OCI-LY3 (cell line): ENCODE results near the gene CLDN1.

Experiments
- H2AFZ ChIP-seq: fragments of 200-600, 300-600 bp; shearing (Covaris generic); 2 replicates; pipeline ENCODE4 v1.6.0; 2014; ENCODE audit warnings: antibody characterized with exemption, low read depth, low read length
- H3K27ac ChIP-seq: fragments of 200-600, 300-600 bp; sonication (generic); 2 replicates; pipeline ENCODE4 v1.5.1; 2014; ENCODE audit warnings: mild to moderate bottlenecking, low read length, moderate library complexity, mixed read lengths
- H3K27me3 ChIP-seq: fragments of 200-600, 300-600 bp; sonication (generic); 2 replicates; pipeline ENCODE4 v1.6.1; 2014; ENCODE audit warnings: low read depth, low read length, mixed read lengths
- H3K36me3 ChIP-seq: fragments of 200-600, 300-600 bp; sonication (generic); replicated peaks from 2 replicates; pipeline ENCODE3; 2014; ENCODE audit warnings: low read depth, low read length, mixed read lengths
- H3K4me1 ChIP-seq: fragments of 300-600, 200-600 bp; sonication (generic); 2 replicates; pipeline ENCODE4 v1.6.1; 2014; ENCODE audit warnings: low read length, mixed read lengths
- H3K4me2 ChIP-seq: fragments of 200-600, 300-600 bp; sonication (generic); 2 replicates; pipeline ENCODE4 v1.6.1; 2014; ENCODE audit warnings: low read length, mixed read lengths
- H3K4me3 ChIP-seq: fragments of 300-600, 200-600 bp; sonication (generic); 2 replicates; pipeline ENCODE4 v1.5.1; 2014; ENCODE audit warnings: antibody characterized with exemption, mild to moderate bottlenecking, low read length, moderate library complexity
- H3K79me2 ChIP-seq: fragments of 300-600, 200-600 bp; shearing (Covaris generic); 2 replicates; pipeline ENCODE4 v1.6.1; 2014; ENCODE audit warnings: mild to moderate bottlenecking, low read length, mixed read lengths
- H3K9ac ChIP-seq: fragments of 300-600, 200-600 bp; shearing (Covaris generic); 2 replicates; pipeline ENCODE4 v1.6.0; 2014; ENCODE audit warnings: mild to moderate bottlenecking, low read length, moderate library complexity
- H3K9me3 ChIP-seq: fragments of 200-600, 300-600 bp; shearing (Covaris generic); 2 replicates; pipeline ENCODE4 v1.6.1; 2014; ENCODE audit warnings: low read length, mixed read lengths; ENCODE audit not compliant: insufficient read depth
- H4K20me1 ChIP-seq: fragments of 200-600, 300-600 bp; sonication (generic); 2 replicates; pipeline ENCODE4 v1.6.1; 2016; ENCODE audit warnings: low read length, mixed read lengths; ENCODE audit not compliant: insufficient read depth
- EZH2phosphoT487 ChIP-seq: fragments of 200-600 bp; shearing (Covaris generic); IDR thresholded peaks from 2 replicates; pipeline ENCODE4 v1.6.1; 2018; ENCODE audit warnings: antibody characterized with exemption, mixed run types, low read depth
- TF ChIP-seq, protein P1 (sequence below): fragments of 200-600, 300-600 bp; sonication (generic); IDR thresholded peaks from 2 replicates; pipeline ENCODE4 v1.5.1; 2014; ENCODE audit warnings: antibody characterized with exemption, low read length, low read depth

The CLDN1 gene

GRCh38 chr3:190368881-190369280 is 46.6 kb upstream of the CLDN1 start:
- H3K79me2 ChIP-seq: no peaks in the 10 kb centered on the region
- TF ChIP-seq, protein P1, sequence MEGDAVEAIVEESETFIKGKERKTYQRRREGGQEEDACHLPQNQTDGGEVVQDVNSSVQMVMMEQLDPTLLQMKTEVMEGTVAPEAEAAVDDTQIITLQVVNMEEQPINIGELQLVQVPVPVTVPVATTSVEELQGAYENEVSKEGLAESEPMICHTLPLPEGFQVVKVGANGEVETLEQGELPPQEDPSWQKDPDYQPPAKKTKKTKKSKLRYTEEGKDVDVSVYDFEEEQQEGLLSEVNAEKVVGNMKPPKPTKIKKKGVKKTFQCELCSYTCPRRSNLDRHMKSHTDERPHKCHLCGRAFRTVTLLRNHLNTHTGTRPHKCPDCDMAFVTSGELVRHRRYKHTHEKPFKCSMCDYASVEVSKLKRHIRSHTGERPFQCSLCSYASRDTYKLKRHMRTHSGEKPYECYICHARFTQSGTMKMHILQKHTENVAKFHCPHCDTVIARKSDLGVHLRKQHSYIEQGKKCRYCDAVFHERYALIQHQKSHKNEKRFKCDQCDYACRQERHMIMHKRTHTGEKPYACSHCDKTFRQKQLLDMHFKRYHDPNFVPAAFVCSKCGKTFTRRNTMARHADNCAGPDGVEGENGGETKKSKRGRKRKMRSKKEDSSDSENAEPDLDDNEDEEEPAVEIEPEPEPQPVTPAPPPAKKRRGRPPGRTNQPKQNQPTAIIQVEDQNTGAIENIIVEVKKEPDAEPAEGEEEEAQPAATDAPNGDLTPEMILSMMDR: no peak
- no peak overlapping the region for H3K4me2 ChIP-seq
- no peak overlapping the region for H3K4me3 ChIP-seq
- no peak overlapping the region for H3K27ac ChIP-seq
- no peak overlapping the region for H2AFZ ChIP-seq
- H3K4me1 ChIP-seq: no peaks in the 10 kb centered on the region
- H3K36me3 ChIP-seq: no peaks in the 10 kb centered on the region
- no peaks in the 10 kb centered on the region for H4K20me1 ChIP-seq
- H3K9ac ChIP-seq: no peak overlapping the region
- no peaks in the 10 kb centered on the region for H3K27me3 ChIP-seq
- H3K9me3 ChIP-seq: no peaks in the 10 kb centered on the region

- no peak overlapping the region for H2AFZ ChIP-seq
- H3K27ac ChIP-seq: no peak overlapping the region
- H3K4me2 ChIP-seq: no peak overlapping the region
- no peaks in the 10 kb centered on the region for H3K9me3 ChIP-seq
- H3K79me2 ChIP-seq: no peaks in the 10 kb centered on the region
- no peak overlapping the region for H3K9ac ChIP-seq
- no peaks in the 10 kb centered on the region for H3K36me3 ChIP-seq
- no peak overlapping the region for H3K4me3 ChIP-seq
- no peaks in the 10 kb centered on the region for H4K20me1 ChIP-seq
- no peaks in the 10 kb centered on the region for H3K27me3 ChIP-seq
- no peaks in the 10 kb centered on the region for H3K4me1 ChIP-seq
- TF ChIP-seq, protein P1: no peak
- no peak for TF ChIP-seq EZH2phosphoT487
Observed at GRCh38 chr3:190366133-190366532, 43.9 kb upstream of the CLDN1 start.

DNA sequence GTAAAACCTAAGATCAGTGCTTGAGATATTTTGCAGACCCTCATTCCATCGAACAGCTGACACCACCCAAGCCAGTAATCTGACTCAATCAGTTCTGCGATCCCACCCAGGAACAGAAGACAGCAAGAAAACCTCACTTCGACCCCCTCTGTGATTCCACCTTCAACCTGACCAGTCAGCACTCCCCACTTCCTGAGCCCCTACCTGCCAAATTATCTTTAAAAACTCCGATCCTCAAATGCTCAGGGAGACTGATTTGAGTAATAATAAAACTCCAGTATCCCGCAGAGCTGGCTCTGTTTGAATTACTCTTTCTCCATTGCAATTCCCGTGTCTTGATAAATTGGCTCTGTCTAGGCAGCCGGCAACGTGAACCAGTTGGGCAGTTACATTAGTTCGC is 40.0 kb upstream of the CLDN1 start:
- no peak overlapping the region for H3K4me2 ChIP-seq
- no peaks in the 10 kb centered on the region for H3K36me3 ChIP-seq
- H3K9ac ChIP-seq: no peak overlapping the region
- no peaks in the 10 kb centered on the region for H4K20me1 ChIP-seq
- peaks cover 4% of the 10 kb centered on the region; the same call in 1 of the 2 replicates for H3K4me1 ChIP-seq
- H3K9me3 ChIP-seq: no peaks in the 10 kb centered on the region
- H3K79me2 ChIP-seq: no peaks in the 10 kb centered on the region
- no peaks in the 10 kb centered on the region for H3K27me3 ChIP-seq
- no peak overlapping the region for H2AFZ ChIP-seq
- TF ChIP-seq, protein P1: no peak
- TF ChIP-seq EZH2phosphoT487: no peak
- no peak overlapping the region for H3K4me3 ChIP-seq
- H3K27ac ChIP-seq: no peak overlapping the region

GRCh38 chr3:190361791-190362190 is 39.5 kb upstream of the CLDN1 start:
- TF ChIP-seq EZH2phosphoT487: no peak
- TF ChIP-seq, protein P1: no peak
- Histone ChIP-seq H3K9ac (no peak overlapping the region), H3K4me2 (no peak overlapping the region), H3K9me3 (no peaks in the 10 kb centered on the region), H3K4me1 (peaks cover 7% of the 10 kb centered on the region; the same call in 1 of the 2 replicates), H3K27me3 (no peaks in the 10 kb centered on the region), H3K79me2 (no peaks in the 10 kb centered on the region), H2AFZ (no peak overlapping the region), H3K36me3 (no peaks in the 10 kb centered on the region), H3K4me3 (no peak overlapping the region), H4K20me1 (no peaks in the 10 kb centered on the region), H3K27ac (no peak overlapping the region)
